SU-DHL-6 (cell line): ENCODE results near the gene SPRY1.

Source experiments
- H2AFZ ChIP-seq: fragments of 200-600 bp; sonication (generic); 2 replicates; pipeline ENCODE4 v1.6.1; 2014; ENCODE audit warnings: low read depth, mild to moderate bottlenecking, moderate library complexity, mixed read lengths, antibody characterized with exemption, low read length; ENCODE audit not compliant: severe bottlenecking
- H3F3A ChIP-seq: fragments of 200-600 bp; shearing (Covaris generic); 2 replicates; pipeline ENCODE4 v1.6.0; 2016; ENCODE audit warnings: antibody characterized with exemption, mild to moderate bottlenecking; ENCODE audit not compliant: insufficient read depth
- H3K27ac ChIP-seq: fragments of 200-600 bp; sonication (generic); 2 replicates; pipeline ENCODE4 v1.5.1; 2016; ENCODE audit warnings: low read depth, mild to moderate bottlenecking, low read length, moderate library complexity, mixed read lengths
- H3K27me3 ChIP-seq: fragments of 200-600 bp; sonication (generic), shearing (Covaris generic); 2 replicates; pipeline ENCODE4 v1.6.0; 2014; ENCODE audit warnings: mild to moderate bottlenecking, low read length
- H3K36me3 ChIP-seq: fragments of 200-600 bp; sonication (generic); 2 replicates; pipeline ENCODE4 v1.6.1; 2014; ENCODE audit warnings: mild to moderate bottlenecking, low read length, mixed read lengths
- H3K4me2 ChIP-seq: fragments of 300-600, 200-600 bp; shearing (Covaris generic), sonication (generic); 2 replicates; pipeline ENCODE4 v1.6.0; 2014; ENCODE audit warnings: low read length, low read depth, mild to moderate bottlenecking; ENCODE audit not compliant: poor library complexity, severe bottlenecking
- H3K4me3 ChIP-seq: fragments of 200-600 bp; sonication (generic); 2 replicates; pipeline ENCODE4 v1.5.1; 2014; ENCODE audit warnings: antibody characterized with exemption, low read length, mild to moderate bottlenecking, mixed read lengths; ENCODE audit not compliant: insufficient read depth, poor library complexity, severe bottlenecking
- H3K79me2 ChIP-seq: fragments of 200-600 bp; sonication (generic); 2 replicates; pipeline ENCODE4 v1.6.1; 2014; ENCODE audit warnings: mild to moderate bottlenecking, low read length, moderate library complexity; ENCODE audit not compliant: insufficient read depth
- H3K9ac ChIP-seq: fragments of 200-600 bp; sonication (generic); 2 replicates; pipeline ENCODE4 v1.7.0; 2014; ENCODE audit warnings: mild to moderate bottlenecking, low read length
- H3K9me2 ChIP-seq: fragments of 200-600 bp; sonication (generic); replicated peaks from 2 replicates; pipeline ENCODE4 v1.6.1; 2014; ENCODE audit warnings: low read length; ENCODE audit not compliant: insufficient read depth
- H3K9me3 ChIP-seq: fragments of 200-600 bp; sonication (generic); 2 replicates; pipeline ENCODE4 v1.6.1; 2014; ENCODE audit warnings: low read length, mixed read lengths; ENCODE audit not compliant: insufficient read depth
- H4K20me1 ChIP-seq: fragments of 200-600 bp; sonication (generic); 2 replicates; pipeline ENCODE4 v1.6.1; 2014; ENCODE audit warnings: low read depth, mild to moderate bottlenecking, antibody characterized with exemption, low read length, moderate library complexity, mixed read lengths
- CTCF ChIP-seq: fragments of 200-600 bp; sonication (generic); IDR thresholded peaks from one replicate; pipeline ENCODE4 v1.5.1; 2017; ENCODE audit warnings: antibody characterized with exemption, mild to moderate bottlenecking, low read length, moderate library complexity; ENCODE audit not compliant: insufficient read depth, poor library complexity, severe bottlenecking
- EZH2phosphoT487 ChIP-seq: fragments of 200-600 bp; sonication (generic), shearing (Covaris generic); conservative IDR thresholded peaks from 2 replicates; pipeline ENCODE4 v1.6.1; 2018; ENCODE audit warnings: mild to moderate bottlenecking, antibody characterized with exemption, low read length, moderate library complexity, mixed read lengths

SPRY1 gene

DNA sequence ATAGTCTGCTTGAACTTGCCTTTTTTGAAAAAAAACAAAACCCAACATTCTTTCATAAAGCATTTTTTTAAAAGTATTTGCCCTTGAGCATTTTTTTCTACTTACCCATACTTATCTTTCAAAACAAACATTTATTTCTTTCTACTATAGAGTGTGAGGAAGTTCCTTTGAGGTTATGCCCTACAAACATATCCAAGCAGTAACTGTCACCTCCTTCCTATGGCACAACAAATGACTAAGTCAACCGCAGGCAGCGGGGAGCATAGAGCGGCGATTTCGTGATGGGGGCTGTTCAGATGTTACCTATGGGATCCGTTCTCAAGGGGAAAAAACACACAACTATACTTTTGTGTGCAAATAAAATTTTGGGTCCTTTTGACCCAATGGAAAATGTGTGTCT, 19.4 kb downstream of the SPRY1 start:
- Histone ChIP-seq H3K4me2 (no peak overlapping the region), H3K27me3 (no peaks in the 10 kb centered on the region), H3K9ac (no peak overlapping the region), H3K4me3 (no peak overlapping the region), H3F3A (no peaks in the 10 kb centered on the region), H3K9me2 (no peaks in the 10 kb centered on the region), H3K36me3 (no peaks in the 10 kb centered on the region), H3K79me2 (no peaks in the 10 kb centered on the region), H3K9me3 (no peaks in the 10 kb centered on the region), H2AFZ (no peak overlapping the region), H3K27ac (no peak overlapping the region), H4K20me1 (no peaks in the 10 kb centered on the region)
- TF ChIP-seq CTCF: no peak
- TF ChIP-seq EZH2phosphoT487: no peak

GRCh38 chr4:123417813-123418212, 21.2 kb downstream of the SPRY1 start:
- Histone ChIP-seq H3K27ac (no peak overlapping the region), H4K20me1 (no peaks in the 10 kb centered on the region), H3K79me2 (no peaks in the 10 kb centered on the region), H3K9me2 (no peaks in the 10 kb centered on the region), H3K9me3 (no peaks in the 10 kb centered on the region), H3K9ac (no peak overlapping the region), H3K36me3 (no peaks in the 10 kb centered on the region), H3K4me3 (no peak overlapping the region), H3K27me3 (no peaks in the 10 kb centered on the region), H3F3A (no peaks in the 10 kb centered on the region), H2AFZ (no peak overlapping the region), H3K4me2 (no peak overlapping the region)
- TF ChIP-seq CTCF (no peak), EZH2phosphoT487 (no peak)

- TF ChIP-seq EZH2phosphoT487: no peak
- no peak for TF ChIP-seq CTCF
- Histone ChIP-seq H3K4me3 (no peak overlapping the region), H3K27me3 (no peaks in the 10 kb centered on the region), H2AFZ (no peak overlapping the region), H3K4me2 (no peak overlapping the region), H3K79me2 (no peaks in the 10 kb centered on the region), H3K27ac (no peak overlapping the region), H3K9me3 (no peaks in the 10 kb centered on the region), H3F3A (no peaks in the 10 kb centered on the region), H3K9ac (no peak overlapping the region), H3K36me3 (no peaks in the 10 kb centered on the region), H3K9me2 (no peaks in the 10 kb centered on the region), H4K20me1 (no peaks in the 10 kb centered on the region)
These were observed 21.8 kb downstream of the SPRY1 start for GRCh38 chr4:123418351-123418931.
